HG03159 (cell line): ENCODE results near the gene MN1.

Source experiments
- ATAC-seq: cut with Tn5 transposase; IDR thresholded peaks from one replicate; pipeline ENCODE4 v1.9.1; 2021; ENCODE audit warnings: mild to moderate bottlenecking, moderate library complexity; ENCODE audit not compliant: unreplicated experiment

Gene MN1

DNA sequence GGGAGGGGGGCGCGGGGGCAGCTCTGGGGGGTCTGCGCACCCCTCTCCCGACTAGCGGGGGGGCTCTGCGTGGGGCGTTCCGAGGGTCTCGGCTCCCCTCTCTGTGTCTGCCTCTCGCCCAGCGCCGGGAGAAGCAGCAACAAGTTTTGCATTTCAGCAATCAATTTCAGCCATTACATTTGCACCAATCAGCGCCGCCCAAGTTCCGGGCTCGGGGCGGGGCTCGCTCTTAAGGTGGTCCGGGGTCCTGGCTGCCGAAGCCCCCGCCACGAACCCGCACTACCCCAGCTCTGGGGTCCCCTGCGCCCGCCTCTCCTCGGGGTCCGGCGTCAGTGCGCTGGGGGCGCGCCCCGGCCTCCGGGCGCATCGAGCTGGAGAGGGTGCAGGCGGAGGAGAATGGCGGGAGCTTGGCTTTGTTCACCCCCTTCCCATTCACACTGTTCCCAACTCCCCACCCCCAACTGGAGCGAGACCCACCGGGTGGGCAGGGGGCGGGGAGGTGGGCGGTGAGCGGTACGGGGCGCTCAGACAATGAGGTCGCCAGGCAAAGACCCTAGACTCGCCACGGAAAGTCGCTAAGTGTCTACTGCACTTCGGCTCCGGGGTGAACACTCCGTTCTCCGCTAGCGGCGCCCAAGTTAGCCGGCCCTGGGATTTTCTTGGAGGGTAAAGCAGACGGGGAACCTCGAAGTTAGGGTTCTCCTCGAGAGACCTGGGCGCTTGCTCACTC, at the start of gene MN1:
Gene MN1, minus strand, starts transcription at position 141 of the 730 bp plus-strand sequence. CDS start 1,213 bp downstream, outside the sequence.
- no peak for ATAC-seq

DNA sequence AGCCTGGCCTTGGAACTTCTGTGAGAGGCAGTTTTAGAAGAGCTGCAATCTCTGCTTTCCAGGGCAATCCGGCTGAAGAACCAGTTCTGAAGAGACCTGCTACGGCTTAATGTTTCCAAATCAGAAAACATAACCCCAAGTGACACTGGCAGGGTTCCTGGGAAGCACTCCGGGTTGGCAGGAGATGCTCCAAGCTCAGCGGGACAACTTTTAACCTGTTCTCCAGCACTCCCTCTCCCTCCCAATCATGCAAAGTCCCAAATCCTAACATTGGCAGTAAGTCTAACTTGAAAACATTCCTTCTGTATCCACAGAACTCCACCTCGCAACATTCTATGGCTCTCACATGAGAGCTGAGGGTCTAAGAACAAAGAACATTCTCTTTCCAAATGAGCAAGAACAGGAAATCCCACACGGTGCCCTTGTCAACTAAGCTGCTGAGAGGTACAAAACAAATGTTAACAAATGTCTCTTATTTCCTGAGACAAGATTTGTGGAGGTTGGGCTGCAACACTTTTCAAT, 48.5 kb upstream of the MN1 start:
- no peak for ATAC-seq

DNA sequence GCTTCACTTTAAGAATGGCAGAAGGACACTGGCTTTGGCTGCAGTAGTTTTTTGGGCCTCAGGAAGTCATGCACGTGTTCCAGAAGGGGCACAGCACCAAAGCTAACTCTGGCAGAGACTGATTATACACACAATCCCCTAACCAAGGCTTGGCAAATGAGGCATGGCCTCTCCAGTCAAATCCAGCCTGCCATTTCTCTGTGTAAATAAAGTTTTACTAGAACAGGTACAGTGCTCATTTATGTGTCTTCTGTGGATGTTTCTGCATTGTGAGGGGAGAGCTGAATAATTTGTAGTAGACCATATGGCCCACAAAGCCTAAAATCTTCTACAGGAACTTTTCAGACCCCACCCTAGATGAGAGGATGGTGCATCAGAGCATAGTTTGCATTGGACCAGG, 46.4 kb upstream of the MN1 start:
- ATAC-seq, result no peak

DNA sequence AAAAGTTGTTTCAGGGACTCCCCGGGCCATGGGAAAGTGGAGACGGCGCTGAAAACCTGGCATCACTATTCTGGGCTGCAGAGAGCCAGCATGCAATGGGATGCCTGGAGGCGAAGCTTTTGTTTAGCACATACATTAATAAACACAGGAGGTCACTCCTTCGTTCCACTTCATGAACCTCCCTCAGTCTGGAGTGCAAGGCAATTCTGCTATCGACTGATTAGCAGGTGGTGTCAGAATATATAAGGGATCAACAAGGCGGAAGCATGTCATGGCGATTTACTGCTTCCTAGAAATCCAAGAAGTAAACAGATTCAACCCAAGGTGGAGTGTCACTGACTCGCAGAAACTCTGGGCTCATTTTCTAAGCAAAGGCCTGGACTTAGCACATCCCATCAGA, 45.4 kb upstream of the MN1 start:
- no peak for ATAC-seq

DNA sequence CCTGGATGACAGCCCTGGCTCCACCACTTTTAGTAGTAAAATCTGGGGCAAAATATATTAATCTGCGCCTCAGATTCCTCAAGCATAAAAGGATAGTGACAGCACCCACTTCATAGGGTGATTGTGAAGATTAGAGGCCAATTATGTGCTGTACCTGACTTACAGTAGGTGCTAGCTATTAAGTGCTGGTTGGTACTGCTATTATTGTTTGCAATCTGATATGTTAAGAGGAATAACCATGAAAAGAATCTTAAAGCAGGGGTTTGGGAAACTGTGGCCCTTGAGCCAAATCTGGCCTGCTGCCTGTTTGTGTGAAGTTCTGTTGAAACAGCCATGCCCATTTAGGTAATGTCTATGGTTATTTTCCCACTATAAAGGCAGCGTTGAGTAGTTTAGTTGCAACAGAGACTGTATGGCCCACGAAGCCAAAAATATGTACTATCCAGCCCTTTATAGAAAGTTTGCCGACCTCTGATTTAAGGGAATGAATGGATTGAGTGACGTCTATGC, 44.7 kb upstream of the MN1 start:
- ATAC-seq, result no peak

DNA sequence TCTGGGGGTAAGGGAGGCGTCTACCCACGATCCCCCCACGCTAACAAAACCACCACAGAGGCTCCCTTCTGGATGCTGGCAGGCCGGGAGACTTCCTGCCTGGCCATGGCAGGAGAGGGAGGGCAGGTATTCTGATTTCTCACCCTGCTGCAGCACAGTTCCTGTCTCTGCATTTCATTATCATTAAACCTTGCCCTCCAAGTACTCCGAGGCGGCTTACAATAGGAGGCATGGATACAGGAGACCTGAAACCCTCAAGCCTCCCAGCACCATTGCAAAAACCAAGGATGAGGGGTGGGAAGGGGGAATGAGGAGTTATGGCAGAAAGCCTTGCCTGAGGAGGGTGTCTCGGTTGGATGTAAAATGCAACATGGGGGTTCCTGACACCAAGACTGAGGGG, 44.1 kb upstream of the MN1 start:
- no peak for ATAC-seq

DNA sequence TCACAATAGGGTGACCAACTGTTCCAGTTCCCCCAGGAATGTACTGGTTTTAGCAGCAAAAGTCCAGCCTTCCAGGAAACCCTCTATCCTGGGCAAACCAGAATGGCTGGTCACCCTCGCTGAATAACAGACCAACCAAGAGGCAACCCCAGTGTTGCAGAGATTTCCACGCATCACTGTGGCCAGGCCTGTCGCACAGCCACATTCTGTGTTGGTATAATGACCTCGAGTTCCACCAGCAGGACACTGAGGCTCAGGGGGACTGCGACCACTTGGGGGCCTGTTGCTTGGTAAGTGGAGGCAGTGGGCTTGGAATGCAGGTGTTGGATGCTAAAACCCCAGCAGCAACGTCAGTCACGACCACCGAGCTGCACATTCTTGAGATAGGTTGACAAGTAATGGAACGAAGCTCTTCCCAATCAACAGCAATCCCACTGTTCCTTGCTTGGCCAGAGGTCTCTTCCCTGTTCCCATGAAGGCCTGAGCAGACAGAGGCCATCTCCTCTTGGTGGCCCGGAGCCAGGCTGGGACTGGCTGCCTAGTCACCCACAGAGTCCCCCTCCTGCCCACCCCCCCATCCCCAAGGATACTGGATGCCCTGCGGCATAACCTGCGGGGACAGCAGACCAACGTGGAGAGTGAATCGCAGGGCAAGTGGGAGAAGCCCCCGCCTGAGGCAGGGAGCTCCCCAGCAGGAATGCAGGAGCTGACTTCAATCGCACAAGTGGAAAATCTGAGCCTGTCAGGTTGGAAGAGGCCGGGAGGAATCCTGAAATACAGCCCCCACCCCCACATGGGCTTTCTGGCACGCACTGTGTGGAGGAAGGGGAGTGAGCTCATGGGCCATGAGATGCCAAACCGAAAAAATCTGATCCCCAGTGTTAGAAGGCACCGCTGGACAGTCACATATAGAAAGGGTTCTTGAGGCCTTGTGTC, 43.4 kb upstream of the MN1 start:
- no peak for ATAC-seq

DNA sequence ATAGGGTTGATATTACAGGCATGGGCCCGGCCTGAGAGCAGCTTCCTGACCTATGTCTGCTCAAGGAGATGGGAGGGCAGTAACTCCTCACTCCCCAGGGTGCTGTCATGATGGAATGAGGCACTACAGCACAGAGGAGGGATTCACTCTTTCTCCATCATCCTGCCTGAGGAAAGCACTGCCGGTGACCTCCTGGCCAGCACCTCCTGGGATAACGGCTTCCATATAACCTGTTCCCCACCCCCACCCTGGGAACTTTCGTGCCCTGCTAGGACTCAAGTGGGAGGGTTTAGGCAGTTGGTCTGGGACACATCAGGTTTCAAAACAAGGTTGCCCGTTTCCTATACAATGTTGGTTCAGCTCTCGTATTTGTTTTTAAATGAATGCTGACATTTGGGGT, 42.7 kb upstream of the MN1 start:
- no peak for ATAC-seq

DNA sequence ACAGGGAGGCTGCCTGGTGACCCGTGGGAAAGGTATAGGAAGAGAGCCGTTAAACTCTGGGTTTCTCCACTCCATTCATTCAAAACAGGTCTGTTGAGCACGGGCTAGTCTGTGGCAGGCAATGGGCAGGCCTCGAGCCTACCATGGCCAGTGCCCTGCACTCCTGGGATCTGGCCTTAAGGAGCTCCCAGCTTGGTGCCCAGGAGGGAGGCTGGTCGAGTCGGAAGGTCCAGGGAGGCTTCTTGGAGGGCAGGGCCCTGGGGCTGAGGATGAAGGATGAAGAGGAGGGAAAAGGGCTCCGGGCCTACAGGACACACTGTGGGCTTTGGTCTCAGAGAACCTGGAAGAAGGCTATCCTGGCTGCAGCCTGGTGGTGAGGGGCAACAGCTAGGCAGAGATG, 41.9 kb upstream of the MN1 start:
- ATAC-seq, result no peak

DNA sequence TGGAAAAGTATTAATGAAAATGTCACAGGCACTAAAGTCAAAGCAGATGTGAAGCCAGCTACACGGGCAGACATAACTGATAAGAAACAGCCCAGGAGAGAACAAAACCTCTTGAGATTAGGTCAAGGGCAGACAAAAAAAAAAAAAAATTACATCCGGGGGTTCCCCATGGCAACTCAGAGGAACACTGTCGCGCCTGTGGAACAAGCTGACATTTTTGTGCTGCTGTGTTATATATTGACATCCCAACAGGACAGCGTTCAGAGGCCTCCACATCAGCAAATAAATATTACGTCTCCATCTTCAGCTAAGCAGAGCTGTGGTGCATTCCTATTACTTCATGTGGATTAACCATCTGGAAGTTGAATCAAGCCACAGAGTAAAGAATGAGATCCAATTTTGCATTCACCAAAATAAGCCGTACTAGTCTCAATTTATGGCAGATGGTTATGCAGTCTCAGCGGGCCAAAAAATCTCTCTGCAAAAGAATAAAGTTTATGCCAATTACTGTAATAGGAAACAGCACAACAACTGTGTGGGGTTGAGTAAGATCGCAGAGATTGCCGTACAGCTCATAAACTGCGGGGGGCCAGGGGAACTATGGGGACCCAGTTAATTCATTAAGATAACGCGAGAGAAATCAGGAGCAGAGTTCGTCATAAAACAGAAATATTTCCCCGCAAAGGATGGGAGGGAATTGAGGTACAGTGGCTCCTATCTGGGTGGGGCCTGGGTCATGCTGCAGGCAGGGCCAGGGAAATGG, 41.3 kb upstream of the MN1 start:
- no peak for ATAC-seq

DNA sequence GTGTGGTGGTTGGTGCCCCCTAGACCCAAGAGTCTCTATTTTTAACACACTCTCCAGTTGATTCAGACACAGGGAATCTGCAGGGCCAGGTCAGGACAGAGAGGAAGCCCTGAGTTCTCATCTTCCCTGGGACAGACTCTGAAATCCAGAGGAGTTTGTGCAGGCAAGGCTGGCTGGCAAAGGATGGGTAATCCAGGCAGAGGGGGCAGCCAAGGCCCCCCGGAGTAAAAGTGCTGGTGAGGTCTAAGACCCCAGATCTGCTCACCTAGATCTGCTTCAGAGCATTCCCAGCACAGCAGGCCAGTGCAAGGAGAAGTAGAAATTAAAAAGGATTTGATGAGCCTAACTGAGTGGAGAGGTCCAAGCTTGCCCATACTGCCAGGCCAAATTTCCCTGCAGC, 40.6 kb upstream of the MN1 start:
- ATAC-seq, result no peak

DNA sequence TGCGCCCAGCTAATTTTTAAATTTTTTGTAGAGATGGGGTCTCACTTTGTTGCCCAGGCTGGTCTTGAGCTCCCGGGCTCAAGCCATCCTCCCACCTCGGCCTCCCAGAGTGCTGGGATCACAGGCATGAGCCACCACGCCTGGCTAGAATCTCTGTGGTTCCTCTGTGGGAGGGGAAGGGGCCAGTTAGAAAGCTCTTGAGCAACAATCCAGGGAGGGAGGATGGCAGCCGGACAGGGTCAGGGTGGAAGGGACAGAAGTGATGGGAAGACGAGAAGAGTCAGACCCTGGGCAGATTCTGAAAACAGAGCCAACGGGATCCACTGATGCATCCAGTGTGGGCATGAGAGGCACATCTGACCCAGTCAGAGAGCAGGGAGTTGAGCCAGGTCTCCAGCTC, 38.9 kb upstream of the MN1 start:
- no peak for ATAC-seq

DNA sequence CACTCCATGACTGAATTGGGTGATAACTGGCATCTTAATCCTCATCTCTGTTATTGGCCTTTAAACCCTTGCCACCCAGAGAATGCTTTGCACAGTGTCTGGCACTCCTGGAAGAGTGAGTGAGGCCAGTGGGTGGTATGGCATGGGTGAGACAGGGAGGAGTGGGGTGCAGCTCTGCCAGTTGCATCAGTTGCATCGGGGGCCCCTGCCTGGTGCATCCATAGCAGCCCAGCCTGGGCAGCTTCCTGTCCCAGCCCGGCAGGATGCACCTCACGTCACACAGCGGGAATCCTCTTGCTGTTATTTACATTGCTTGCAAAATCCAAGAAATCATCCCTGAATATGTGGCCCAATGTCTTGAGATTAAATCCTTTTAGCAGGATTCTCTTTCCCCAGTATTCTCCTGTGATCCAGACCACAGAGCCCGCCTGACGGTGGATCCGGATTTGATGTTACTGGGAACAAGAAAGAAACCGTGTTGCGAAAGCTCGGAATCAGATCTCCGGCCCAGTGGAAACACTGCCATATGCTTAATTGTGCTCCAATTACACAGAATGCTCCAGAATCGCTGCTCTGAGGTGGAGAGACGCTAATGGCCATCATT, 37.6 kb upstream of the MN1 start:
- ATAC-seq, result no peak

DNA sequence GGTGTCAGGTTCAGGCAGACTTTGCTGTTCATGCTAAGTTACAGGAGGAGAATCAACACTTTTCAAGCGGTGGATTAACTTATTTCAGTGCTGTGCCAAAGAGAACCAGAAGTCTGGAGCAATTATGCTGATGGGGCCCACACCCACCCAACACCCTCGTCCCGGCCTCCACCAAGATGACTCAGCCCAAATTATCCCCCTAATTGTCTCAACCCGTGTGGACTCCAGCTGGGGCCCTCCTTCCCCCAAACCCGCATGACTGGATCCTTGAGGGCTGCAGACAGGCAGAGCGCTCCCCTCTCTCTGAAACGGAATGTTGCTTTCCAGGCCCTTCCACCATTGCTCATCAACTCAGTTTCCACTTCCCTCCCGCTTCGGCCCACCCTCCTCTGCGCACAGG, 34.6 kb upstream of the MN1 start:
- ATAC-seq, result no peak

DNA sequence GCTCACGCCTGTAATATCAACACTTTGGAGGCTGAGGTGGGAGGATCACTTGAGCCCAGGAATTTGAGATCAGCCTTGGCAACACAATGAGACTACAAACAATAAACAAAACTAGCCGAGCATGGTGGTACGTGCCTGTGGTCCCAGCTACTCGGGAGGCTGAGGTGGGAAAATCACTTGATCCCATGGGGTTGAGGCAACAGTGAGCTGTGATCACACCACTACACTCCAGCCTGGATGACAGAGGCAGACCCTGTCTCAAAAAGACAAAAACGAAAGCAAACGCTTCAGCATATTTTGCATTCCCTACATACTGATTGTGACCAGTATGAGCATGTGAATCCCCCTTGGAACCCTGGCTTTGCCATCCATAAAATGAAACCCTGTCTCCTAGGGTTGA, 33.9 kb upstream of the MN1 start:
- no peak for ATAC-seq

DNA sequence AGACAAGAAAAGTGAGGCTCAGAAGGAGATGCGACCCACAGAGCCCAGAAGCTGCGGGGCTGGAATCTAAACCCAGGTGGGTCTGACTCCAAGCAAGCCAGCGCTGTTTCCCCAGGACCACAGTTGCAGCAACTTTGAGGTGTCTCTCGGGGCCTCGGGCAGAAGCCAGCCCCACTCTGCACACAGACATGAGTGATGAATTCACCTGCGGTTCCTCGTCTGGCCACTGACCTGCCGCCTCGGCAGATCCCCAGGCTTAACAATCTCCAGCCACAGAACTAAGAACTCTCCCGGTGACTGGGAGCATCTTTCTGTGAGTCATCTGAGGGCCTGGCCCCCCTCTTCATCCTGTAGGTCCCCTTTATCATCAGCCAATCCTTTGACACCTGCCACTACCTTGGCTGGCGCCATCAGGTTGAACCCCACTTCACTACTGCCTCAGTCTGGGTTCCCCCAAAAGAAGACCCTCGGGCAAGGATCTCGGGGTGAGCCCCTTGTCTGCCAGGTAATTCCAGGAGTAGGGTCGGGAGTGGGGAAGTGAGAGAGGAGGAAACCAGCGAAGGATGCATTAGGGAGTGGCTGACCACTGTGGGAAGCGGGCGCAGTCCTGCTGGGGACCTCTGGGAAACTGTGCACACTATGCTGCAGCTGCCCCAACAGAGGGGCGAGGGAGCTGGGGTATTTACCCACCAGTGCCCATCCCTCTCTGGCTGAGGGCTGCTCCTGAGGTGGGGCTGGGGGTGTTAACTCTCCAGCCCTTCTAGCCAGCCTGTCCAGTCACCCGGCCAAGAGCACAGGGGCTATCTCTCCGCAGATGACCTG, 33.0 kb upstream of the MN1 start:
- ATAC-seq, result no peak

DNA sequence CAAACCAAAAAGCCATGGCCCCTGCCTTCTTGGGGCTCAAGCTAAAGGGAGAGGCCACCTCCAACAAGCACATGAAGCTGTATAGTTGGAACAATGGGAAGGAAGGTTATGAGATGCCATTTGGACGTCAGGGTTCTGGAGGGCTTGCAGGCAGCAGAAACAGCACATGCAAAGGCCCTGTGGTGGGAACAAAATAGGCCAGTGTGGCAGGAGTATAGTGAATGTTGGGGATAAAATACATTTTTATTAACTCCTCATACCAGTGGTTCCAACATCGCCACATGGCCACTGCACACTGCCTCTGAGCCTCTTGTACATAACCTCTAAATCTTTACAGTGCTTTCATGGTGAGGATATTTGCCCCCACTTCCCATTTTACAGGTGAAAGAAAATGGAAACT, 32.2 kb upstream of the MN1 start:
- ATAC-seq, result no peak

DNA sequence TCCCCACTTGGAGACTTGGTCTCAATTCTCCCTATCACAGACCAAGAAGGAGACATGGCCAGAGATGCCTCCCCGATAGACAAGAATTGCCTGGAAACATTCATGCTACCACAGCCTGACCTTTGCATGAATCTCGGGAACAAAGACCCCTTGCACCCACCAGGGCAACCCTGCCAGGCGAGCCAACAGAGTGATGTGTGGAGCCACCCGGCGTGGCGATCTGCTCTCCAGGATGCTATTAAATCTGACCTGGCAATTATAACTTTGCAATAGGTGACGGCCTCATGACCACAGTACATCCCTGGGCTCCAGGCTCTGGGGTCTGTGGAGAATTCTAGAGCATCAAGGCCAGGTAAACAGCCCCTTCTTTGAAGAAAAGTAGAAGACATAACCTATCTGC, 31.1 kb upstream of the MN1 start:
- no peak for ATAC-seq

DNA sequence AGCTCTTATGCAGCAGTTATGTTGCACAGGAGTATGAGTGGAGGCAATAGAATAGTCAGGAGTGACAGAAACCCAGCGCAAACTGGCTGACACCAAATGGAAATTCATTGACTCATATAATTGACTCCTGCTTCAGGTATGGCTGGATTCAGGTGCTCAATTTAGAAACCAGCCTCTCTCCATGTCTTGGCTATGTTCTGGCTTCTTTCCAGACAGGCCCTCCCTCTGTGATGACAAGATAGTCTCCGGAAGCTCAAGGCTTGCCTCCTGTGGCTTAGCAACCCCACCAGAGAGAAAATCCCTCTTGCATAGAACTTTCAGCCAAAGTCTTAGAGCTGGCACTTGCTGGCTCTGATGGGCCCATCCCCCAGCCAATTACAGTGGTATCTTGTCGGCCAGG, 28.1 kb upstream of the MN1 start:
- ATAC-seq, result no peak
